PC-3 (cell line): ENCODE data around the gene PITRM1. TPM values are rescaled to one million over a fixed set of nuclear protein-coding genes. Genes with fewer than 3 reads are reported as not detected.

Source experiments
- ATAC-seq: fragments of 200-7000 bp; cut with Tn5 transposase; 2 replicates; pipeline ENCODE4 v1.9.1; 2020; ENCODE audit warnings: mild to moderate bottlenecking, moderate library complexity
- BruUV-seq: library from RNA; stranded (reverse); fragments of 400-500 nt; replicated peaks from 2 replicates; lab custom pipeline; 2021; lab: Mats Ljungman, UMichigan
- CTCF ChIA-PET: fragments of 300-600 bp; sonication (Branson Sonifier 250); formaldehyde crosslinking; loops from one replicate; lab custom pipeline; 2022; ENCODE audit warnings: antibody characterized with exemption; lab: Charles Lee
- POLR2A ChIA-PET: fragments of 300-600 bp; sonication (Branson Sonifier 250); formaldehyde crosslinking; loops from one replicate; lab custom pipeline; 2022; ENCODE audit warnings: antibody characterized with exemption; ENCODE audit not compliant: unreplicated experiment; lab: Charles Lee
- DNase-seq: peaks from one replicate; pipeline ENCODE4 v3.0.0-alpha.2; 2015
- H2AFZ ChIP-seq: fragments of 300-600 bp; sonication (generic); 2 replicates; pipeline ENCODE4 v1.6.0; 2016; ENCODE audit warnings: antibody characterized with exemption, low read length
- H3F3A ChIP-seq: fragments of 300-600 bp; sonication (generic); one replicate; pipeline ENCODE4 v1.6.0; 2017; ENCODE audit warnings: antibody characterized with exemption, low read length, control low read depth, mild to moderate bottlenecking; ENCODE audit not compliant: unreplicated experiment
- H3K27ac ChIP-seq: fragments of 300-600 bp; sonication (generic); 2 replicates; pipeline ENCODE4 v1.5.1; 2016; ENCODE audit warnings: mild to moderate bottlenecking, low read length
- H3K27me3 ChIP-seq: fragments of 300-600 bp; sonication (generic); 2 replicates; pipeline ENCODE4 v1.6.1; 2016; ENCODE audit warnings: low read length, mixed read lengths
- H3K36me3 ChIP-seq: fragments of 300-600 bp; sonication (generic); 2 replicates; pipeline ENCODE4 v1.6.1; 2016; ENCODE audit warnings: low read depth, mixed run types, low read length, mixed read lengths
- H3K4me1 ChIP-seq: fragments of 300-600 bp; sonication (generic); 2 replicates; pipeline ENCODE4 v1.5.1; 2016; ENCODE audit warnings: low read length; ENCODE audit not compliant: insufficient read depth
- H3K4me2 ChIP-seq: fragments of 300-600 bp; sonication (generic); 2 replicates; pipeline ENCODE4 v1.6.0; 2016; ENCODE audit warnings: low read length
- H3K4me3 ChIP-seq: fragments of 300-600 bp; sonication (generic); 2 replicates; pipeline ENCODE4 v1.5.1; 2016; ENCODE audit warnings: mild to moderate bottlenecking, low read length, mixed read lengths
- H3K79me2 ChIP-seq: fragments of 300-600 bp; sonication (generic); 2 replicates; pipeline ENCODE4 v1.6.1; 2017; ENCODE audit warnings: low read length, mixed read lengths
- H3K9ac ChIP-seq: fragments of 300-600 bp; sonication (generic); 2 replicates; pipeline ENCODE4 v1.6.0; 2016; ENCODE audit warnings: mild to moderate bottlenecking, low read length
- H3K9me2 ChIP-seq: fragments of 300-600 bp; sonication (generic); replicated peaks from 2 replicates; pipeline ENCODE4 v1.6.1; 2016; ENCODE audit warnings: mixed run types, low read length, mixed read lengths
- H3K9me3 ChIP-seq: fragments of 300-600 bp; sonication (generic); 2 replicates; pipeline ENCODE4 v1.6.1; 2016; ENCODE audit warnings: low read length, mixed read lengths
- H4K20me1 ChIP-seq: fragments of 300-600 bp; sonication (generic); 2 replicates; pipeline ENCODE4 v1.6.1; 2016; ENCODE audit warnings: low read length, mixed read lengths
- CTCF ChIP-seq: fragments of 300-600 bp; sonication (generic); conservative IDR thresholded peaks from 2 replicates; pipeline ENCODE4 v1.5.1; 2017; ENCODE audit warnings: antibody characterized with exemption, low read depth, mild to moderate bottlenecking, low read length
- EZH2 ChIP-seq: fragments of 300-600 bp; sonication (generic); IDR thresholded peaks from one replicate; pipeline ENCODE4 v1.6.1; 2017; ENCODE audit warnings: antibody characterized with exemption, mild to moderate bottlenecking, low read length; ENCODE audit not compliant: unreplicated experiment
- EZH2phosphoT487 ChIP-seq: fragments of 300-600 bp; sonication (generic); IDR thresholded peaks from 2 replicates; pipeline ENCODE4 v1.6.1; 2018; ENCODE audit warnings: mild to moderate bottlenecking, antibody characterized with exemption, low read length, borderline replicate concordance
- intact Hi-C: fragments of 100-400 bp; cut with micrococcal nuclease; formaldehyde crosslinking; loops from 2 replicates; pipeline ENCODE4 v1.9.0; 2023
- total RNA-seq: library from RNA; depleted of rRNA; stranded (reverse); fragments of >200 nt; gene quantifications from 2 replicates; pipeline ENCODE4 v1.2.3, GENCODE V29; 2014

PITRM1 gene
- total RNA-seq, 1 experiment from 2014 or later: 73.2 TPM

GRCh38 chr10:3110782-3111620, 61.6 kb downstream of the PITRM1 start:
- DNase-seq: no peak
- Histone ChIP-seq H3K79me2 (no peaks in the 10 kb centered on the region), H3K36me3 (no peaks in the 10 kb centered on the region; the same call in 1 of the 2 replicates), H3K27ac (no peak overlapping the region), H3K9me2 (no peaks in the 10 kb centered on the region), H3K9ac (no peak overlapping the region), H3K4me3 (no peak overlapping the region), H3K4me1 (no peaks in the 10 kb centered on the region), H3K4me2 (no peak overlapping the region), H3K27me3 (no peaks in the 10 kb centered on the region), H3F3A (no peaks in the 10 kb centered on the region), H4K20me1 (no peaks in the 10 kb centered on the region), H2AFZ (no peak overlapping the region), H3K9me3 (no peaks in the 10 kb centered on the region)
- ChIA-PET CTCF (no interaction called here), POLR2A (no interaction called here)
- no peak for ATAC-seq
- no peak for TF ChIP-seq EZH2phosphoT487
- TF ChIP-seq CTCF: no peak
- no peak for TF ChIP-seq EZH2
- intact Hi-C loops: no loop called here
- no TSS peak for BruUV-seq

DNA sequence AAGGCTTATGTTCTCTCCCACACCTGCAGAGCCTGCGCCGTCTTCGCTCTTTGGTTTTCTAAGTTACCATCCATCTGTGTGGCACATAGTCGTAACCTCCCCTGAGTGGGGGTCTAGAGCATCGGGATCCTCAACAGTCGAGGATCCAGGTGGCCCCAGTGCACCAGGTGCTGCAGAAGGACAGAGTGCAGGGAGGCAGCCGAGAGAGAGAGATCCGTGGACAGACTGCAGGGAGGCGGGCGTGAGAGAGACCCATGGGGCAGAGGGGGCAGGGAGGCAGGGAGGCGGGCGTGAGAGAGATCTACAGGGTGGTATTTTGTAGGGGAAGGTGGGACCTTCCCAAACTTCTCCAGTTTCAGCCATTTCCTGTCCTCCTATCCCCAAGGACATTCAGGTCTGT, 62.9 kb downstream of the PITRM1 start:
- ChIA-PET CTCF (no interaction called here), POLR2A (no interaction called here)
- H3K4me1 ChIP-seq: no peaks in the 10 kb centered on the region
- BruUV-seq: no TSS peak
- intact Hi-C loops: no loop called here
- DNase-seq: no peak
- H3K27ac ChIP-seq: no peak overlapping the region
- no peak overlapping the region for H3K4me2 ChIP-seq
- TF ChIP-seq CTCF (no peak), EZH2 (no peak), EZH2phosphoT487 (no peak)
- no peak overlapping the region for H2AFZ ChIP-seq
- H4K20me1 ChIP-seq: no peaks in the 10 kb centered on the region
- no peaks in the 10 kb centered on the region for H3K79me2 ChIP-seq
- H3K36me3 ChIP-seq: no peaks in the 10 kb centered on the region; the same call in 1 of the 2 replicates
- no peaks in the 10 kb centered on the region for H3K27me3 ChIP-seq
- no peaks in the 10 kb centered on the region for H3K9me2 ChIP-seq
- H3K9ac ChIP-seq: no peak overlapping the region
- H3K9me3 ChIP-seq: no peaks in the 10 kb centered on the region
- H3K4me3 ChIP-seq: no peak overlapping the region
- no peaks in the 10 kb centered on the region for H3F3A ChIP-seq
- ATAC-seq: no peak

GRCh38 chr10:3109196-3109595, 63.4 kb downstream of the PITRM1 start:
- Histone ChIP-seq H3K4me1 (no peaks in the 10 kb centered on the region), H3K9me3 (no peaks in the 10 kb centered on the region), H3K4me3 (no peak overlapping the region), H4K20me1 (no peaks in the 10 kb centered on the region), H3K9me2 (no peaks in the 10 kb centered on the region), H3K36me3 (no peaks in the 10 kb centered on the region; the same call in 1 of the 2 replicates), H3K9ac (no peak overlapping the region), H2AFZ (no peak overlapping the region), H3K27ac (no peak overlapping the region), H3K79me2 (no peaks in the 10 kb centered on the region), H3K27me3 (no peaks in the 10 kb centered on the region), H3F3A (no peaks in the 10 kb centered on the region), H3K4me2 (no peak overlapping the region)
- no TSS peak for BruUV-seq
- CTCF ChIA-PET: no interaction called here
- no peak for DNase-seq
- intact Hi-C loops: no loop called here
- no peak for ATAC-seq
- POLR2A ChIA-PET: no interaction called here
- TF ChIP-seq EZH2phosphoT487: no peak
- TF ChIP-seq EZH2: no peak
- no peak for TF ChIP-seq CTCF
